GM23338 (cell line): Measurements from ENCODE around the gene INPP5A.

ENCODE experiments used
- CREB1 ChIP-seq: fragments of 250-450 bp; sonication (Bioruptor Pico); IDR thresholded peaks from 2 replicates; pipeline ENCODE4 v1.5.0; 2020; ENCODE audit warnings: low read depth, mild to moderate bottlenecking, moderate library complexity
- EZH2 ChIP-seq: fragments of 200-600 bp; sonication (generic); IDR thresholded peaks from one replicate; pipeline ENCODE4 v1.8.0; 2017; ENCODE audit warnings: antibody characterized with exemption, mild to moderate bottlenecking, low read depth; ENCODE audit not compliant: unreplicated experiment
- EZH2phosphoT487 ChIP-seq: fragments of 200-600 bp; sonication (generic); IDR thresholded peaks from one replicate; pipeline ENCODE4 v1.8.1; 2018; ENCODE audit warnings: antibody characterized with exemption; ENCODE audit not compliant: unreplicated experiment
- JUNB ChIP-seq: IDR thresholded peaks from one replicate; pipeline ENCODE4 v1.6.1; 2016; ENCODE audit warnings: antibody characterized with exemption; ENCODE audit not compliant: unreplicated experiment
- NANOG ChIP-seq: IDR thresholded peaks from 2 replicates; pipeline ENCODE4 v1.6.1; 2016; ENCODE audit warnings: antibody characterized with exemption, borderline replicate concordance
- POLR2AphosphoS5 ChIP-seq: IDR thresholded peaks from 2 replicates; pipeline ENCODE4 v1.6.1; 2016; ENCODE audit warnings: antibody characterized with exemption, low read depth
- REST ChIP-seq: IDR thresholded peaks from one replicate; pipeline ENCODE4 v1.6.1; 2018; ENCODE audit warnings: antibody characterized with exemption; ENCODE audit not compliant: unreplicated experiment
- ZNF114 ChIP-seq: fragments of 250-450 bp; sonication (Bioruptor Pico); IDR thresholded peaks from 2 replicates; pipeline ENCODE4 v1.5.0; 2020; ENCODE audit warnings: mild to moderate bottlenecking, moderate library complexity
- ZNF331 ChIP-seq: fragments of 250-450 bp; sonication (Bioruptor Pico); IDR thresholded peaks from 2 replicates; pipeline ENCODE4 v1.5.0; 2020; ENCODE audit warnings: low read depth, mild to moderate bottlenecking, moderate library complexity
- TF ChIP-seq, protein P1 (sequence below), 2 experiments: fragments of 200-600 bp in 1 of 2; sonication (generic) in 1 of 2; conservative IDR thresholded peaks; 2 replicates each; pipeline versions ENCODE4 v1.5.1 to v1.6.1; 2016 to 2017; ENCODE audit warnings: antibody characterized with exemption in 2 of 2, low read depth in 2 of 2, mild to moderate bottlenecking in 2 of 2, moderate library complexity in 1 of 2
- TF ChIP-seq, protein P2 (sequence below): IDR thresholded peaks from 2 replicates; pipeline ENCODE4 v1.6.1; 2016; ENCODE audit warnings: antibody characterized with exemption
- TF ChIP-seq, protein P3 (sequence below): fragments of 250-450 bp; sonication (Bioruptor Pico); IDR thresholded peaks from 2 replicates; pipeline ENCODE4 v1.5.0; 2020; ENCODE audit warnings: mild to moderate bottlenecking, moderate library complexity

DNA sequence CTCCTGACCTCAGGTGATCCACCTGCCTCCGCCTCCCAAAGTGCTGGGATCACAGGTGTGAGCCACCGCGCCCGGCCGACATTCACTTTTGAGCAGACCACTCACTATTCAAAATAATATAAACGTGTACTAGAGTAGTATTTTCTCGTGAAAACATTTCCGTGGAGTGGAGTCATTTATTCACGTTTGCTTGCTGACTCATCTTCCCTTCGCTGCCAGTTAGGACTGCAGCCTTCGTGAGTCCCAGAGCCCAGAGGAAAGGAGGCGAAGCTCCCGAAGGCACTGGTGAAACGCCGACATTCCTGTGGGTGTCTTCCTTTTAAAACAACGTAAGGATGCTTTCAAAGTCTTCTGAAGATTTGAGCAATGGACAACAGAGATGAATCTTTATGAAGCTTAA is 10.9 kb upstream of the INPP5A start:
- TF ChIP-seq, protein P1, sequence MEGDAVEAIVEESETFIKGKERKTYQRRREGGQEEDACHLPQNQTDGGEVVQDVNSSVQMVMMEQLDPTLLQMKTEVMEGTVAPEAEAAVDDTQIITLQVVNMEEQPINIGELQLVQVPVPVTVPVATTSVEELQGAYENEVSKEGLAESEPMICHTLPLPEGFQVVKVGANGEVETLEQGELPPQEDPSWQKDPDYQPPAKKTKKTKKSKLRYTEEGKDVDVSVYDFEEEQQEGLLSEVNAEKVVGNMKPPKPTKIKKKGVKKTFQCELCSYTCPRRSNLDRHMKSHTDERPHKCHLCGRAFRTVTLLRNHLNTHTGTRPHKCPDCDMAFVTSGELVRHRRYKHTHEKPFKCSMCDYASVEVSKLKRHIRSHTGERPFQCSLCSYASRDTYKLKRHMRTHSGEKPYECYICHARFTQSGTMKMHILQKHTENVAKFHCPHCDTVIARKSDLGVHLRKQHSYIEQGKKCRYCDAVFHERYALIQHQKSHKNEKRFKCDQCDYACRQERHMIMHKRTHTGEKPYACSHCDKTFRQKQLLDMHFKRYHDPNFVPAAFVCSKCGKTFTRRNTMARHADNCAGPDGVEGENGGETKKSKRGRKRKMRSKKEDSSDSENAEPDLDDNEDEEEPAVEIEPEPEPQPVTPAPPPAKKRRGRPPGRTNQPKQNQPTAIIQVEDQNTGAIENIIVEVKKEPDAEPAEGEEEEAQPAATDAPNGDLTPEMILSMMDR (conservative IDR thresholded peaks at IDR 0.05; ENCODE audit: low read depth in 2 of 2), result no peak
- TF ChIP-seq EZH2 (no peak), CREB1 (CRISPR knock-in tag) (no peak), POLR2AphosphoS5 (no peak), REST (no peak), EZH2phosphoT487 (no peak), JUNB (no peak), ZNF331 (CRISPR knock-in tag) (no peak), ZNF114 (CRISPR knock-in tag) (no peak), NANOG (no peak)
- TF ChIP-seq, protein P2, sequence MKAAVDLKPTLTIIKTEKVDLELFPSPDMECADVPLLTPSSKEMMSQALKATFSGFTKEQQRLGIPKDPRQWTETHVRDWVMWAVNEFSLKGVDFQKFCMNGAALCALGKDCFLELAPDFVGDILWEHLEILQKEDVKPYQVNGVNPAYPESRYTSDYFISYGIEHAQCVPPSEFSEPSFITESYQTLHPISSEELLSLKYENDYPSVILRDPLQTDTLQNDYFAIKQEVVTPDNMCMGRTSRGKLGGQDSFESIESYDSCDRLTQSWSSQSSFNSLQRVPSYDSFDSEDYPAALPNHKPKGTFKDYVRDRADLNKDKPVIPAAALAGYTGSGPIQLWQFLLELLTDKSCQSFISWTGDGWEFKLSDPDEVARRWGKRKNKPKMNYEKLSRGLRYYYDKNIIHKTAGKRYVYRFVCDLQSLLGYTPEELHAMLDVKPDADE, result no peak
- TF ChIP-seq, protein P3, sequence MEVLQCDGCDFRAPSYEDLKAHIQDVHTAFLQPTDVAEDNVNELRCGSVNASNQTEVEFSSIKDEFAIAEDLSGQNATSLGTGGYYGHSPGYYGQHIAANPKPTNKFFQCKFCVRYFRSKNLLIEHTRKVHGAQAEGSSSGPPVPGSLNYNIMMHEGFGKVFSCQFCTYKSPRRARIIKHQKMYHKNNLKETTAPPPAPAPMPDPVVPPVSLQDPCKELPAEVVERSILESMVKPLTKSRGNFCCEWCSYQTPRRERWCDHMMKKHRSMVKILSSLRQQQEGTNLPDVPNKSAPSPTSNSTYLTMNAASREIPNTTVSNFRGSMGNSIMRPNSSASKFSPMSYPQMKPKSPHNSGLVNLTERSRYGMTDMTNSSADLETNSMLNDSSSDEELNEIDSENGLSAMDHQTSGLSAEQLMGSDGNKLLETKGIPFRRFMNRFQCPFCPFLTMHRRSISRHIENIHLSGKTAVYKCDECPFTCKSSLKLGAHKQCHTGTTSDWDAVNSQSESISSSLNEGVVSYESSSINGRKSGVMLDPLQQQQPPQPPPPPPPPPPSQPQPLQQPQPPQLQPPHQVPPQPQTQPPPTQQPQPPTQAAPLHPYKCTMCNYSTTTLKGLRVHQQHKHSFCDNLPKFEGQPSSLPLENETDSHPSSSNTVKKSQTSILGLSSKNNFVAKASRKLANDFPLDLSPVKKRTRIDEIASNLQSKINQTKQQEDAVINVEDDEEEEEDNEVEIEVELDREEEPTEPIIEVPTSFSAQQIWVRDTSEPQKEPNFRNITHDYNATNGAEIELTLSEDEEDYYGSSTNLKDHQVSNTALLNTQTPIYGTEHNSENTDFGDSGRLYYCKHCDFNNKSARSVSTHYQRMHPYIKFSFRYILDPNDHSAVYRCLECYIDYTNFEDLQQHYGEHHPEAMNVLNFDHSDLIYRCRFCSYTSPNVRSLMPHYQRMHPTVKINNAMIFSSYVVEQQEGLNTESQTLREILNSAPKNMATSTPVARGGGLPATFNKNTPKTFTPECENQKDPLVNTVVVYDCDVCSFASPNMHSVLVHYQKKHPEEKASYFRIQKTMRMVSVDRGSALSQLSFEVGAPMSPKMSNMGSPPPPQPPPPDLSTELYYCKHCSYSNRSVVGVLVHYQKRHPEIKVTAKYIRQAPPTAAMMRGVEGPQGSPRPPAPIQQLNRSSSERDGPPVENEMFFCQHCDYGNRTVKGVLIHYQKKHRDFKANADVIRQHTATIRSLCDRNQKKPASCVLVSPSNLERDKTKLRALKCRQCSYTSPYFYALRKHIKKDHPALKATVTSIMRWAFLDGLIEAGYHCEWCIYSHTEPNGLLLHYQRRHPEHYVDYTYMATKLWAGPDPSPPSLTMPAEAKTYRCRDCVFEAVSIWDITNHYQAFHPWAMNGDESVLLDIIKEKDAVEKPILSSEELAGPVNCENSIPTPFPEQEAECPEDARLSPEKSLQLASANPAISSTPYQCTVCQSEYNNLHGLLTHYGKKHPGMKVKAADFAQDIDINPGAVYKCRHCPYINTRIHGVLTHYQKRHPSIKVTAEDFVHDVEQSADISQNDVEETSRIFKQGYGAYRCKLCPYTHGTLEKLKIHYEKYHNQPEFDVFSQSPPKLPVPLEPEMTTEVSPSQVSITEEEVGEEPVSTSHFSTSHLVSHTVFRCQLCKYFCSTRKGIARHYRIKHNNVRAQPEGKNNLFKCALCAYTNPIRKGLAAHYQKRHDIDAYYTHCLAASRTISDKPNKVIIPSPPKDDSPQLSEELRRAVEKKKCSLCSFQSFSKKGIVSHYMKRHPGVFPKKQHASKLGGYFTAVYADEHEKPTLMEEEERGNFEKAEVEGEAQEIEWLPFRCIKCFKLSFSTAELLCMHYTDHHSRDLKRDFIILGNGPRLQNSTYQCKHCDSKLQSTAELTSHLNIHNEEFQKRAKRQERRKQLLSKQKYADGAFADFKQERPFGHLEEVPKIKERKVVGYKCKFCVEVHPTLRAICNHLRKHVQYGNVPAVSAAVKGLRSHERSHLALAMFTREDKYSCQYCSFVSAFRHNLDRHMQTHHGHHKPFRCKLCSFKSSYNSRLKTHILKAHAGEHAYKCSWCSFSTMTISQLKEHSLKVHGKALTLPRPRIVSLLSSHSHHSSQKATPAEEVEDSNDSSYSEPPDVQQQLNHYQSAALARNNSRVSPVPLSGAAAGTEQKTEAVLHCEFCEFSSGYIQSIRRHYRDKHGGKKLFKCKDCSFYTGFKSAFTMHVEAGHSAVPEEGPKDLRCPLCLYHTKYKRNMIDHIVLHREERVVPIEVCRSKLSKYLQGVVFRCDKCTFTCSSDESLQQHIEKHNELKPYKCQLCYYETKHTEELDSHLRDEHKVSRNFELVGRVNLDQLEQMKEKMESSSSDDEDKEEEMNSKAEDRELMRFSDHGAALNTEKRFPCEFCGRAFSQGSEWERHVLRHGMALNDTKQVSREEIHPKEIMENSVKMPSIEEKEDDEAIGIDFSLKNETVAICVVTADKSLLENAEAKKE, result no peak
